HepG2 (cell line): ENCODE measurements around the gene SGK1.

Experiments used
- CTCF ChIP-seq: sonication (generic); formaldehyde crosslinking; IDR thresholded peaks from 2 replicates; pipeline ENCODE4 v1.5.0; 2020; ENCODE audit warnings: mild to moderate bottlenecking, missing genetic modification reagents, moderate library complexity
- NFIB ChIP-seq: sonication (generic); formaldehyde crosslinking; IDR thresholded peaks from 2 replicates; pipeline ENCODE4 v1.9.0; 2021; ENCODE audit warnings: missing genetic modification reagents, mild to moderate bottlenecking, borderline replicate concordance
- SOX13 ChIP-seq, 3 experiments: fragments of 450-650 bp in 1 of 3; sonication (generic) in 1 of 3; formaldehyde crosslinking in 1 of 3; IDR thresholded peaks in 2 of 3; conservative IDR thresholded peaks in 1 of 3; 2 replicates each; pipeline versions ENCODE4 v1.5.0 to v1.6.1; 2016 to 2020; ENCODE audit warnings: antibody characterized with exemption in 1 of 3, mild to moderate bottlenecking in 1 of 3, missing compliant biosample characterization in 1 of 3, missing genetic modification reagents in 1 of 3, moderate library complexity in 1 of 3

- TF ChIP-seq CTCF, result no peak
- TF ChIP-seq SOX13 (IDR thresholded peaks at IDR 0.05), result no peak
- TF ChIP-seq SOX13 (CRISPR knock-in tag; conservative IDR thresholded peaks at IDR 0.05 in 1 of 2, IDR thresholded peaks at IDR 0.05 in 1 of 2), result no peak
- no peak for TF ChIP-seq NFIB (CRISPR knock-in tag)
Observed at GRCh38 chr6:134312038-134312660, 5.8 kb downstream of the SGK1 start.
